ENCODE measurements around the gene SLC35F6. TPM values are rescaled to one million over a fixed set of nuclear protein-coding genes. Genes with fewer than 3 reads are reported as not detected.

Gene SLC35F6
- total and polyA plus RNA-seq, 9 of the 15 experiments (the other 6 are each of a cell fraction or from before 2014, with no cell fraction given): 11.9 to 47.3 (median 22.5) TPM

- TF ChIP-seq MGA (IDR thresholded peaks at IDR 0.05) (no peak), NR0B1 (IDR thresholded peaks at IDR 0.05; ENCODE audit: partially characterized antibody) (no peak), TSC22D4 (tag; IDR thresholded peaks at IDR 0.05) (no peak), ZNF316 (IDR thresholded peaks at IDR 0.05) (peak; percentile 74), RBM25 (IDR thresholded peaks at IDR 0.05; ENCODE audit: low read depth, low read length, severe bottlenecking) (no peak), ID3 (CRISPR knock-in tag; IDR thresholded peaks at IDR 0.05) (no peak), ID3 (tag; IDR thresholded peaks at IDR 0.05) (no peak), TCF7 (IDR thresholded peaks at IDR 0.05; ENCODE audit: borderline replicate concordance) (no peak), MAFG (tag; conservative IDR thresholded peaks at IDR 0.05) (peak; percentile 42), RFX1 (IDR thresholded peaks at IDR 0.05) (no peak), RBM39 (optimal IDR thresholded peaks at IDR 0.05; ENCODE audit: low read depth, low read length) (no peak)
These were observed 30.7 kb upstream of the SLC35F6 start (continued) for GRCh38 chr2:26733413-26733812.

All from K562 (cell line).